CD14-positive monocyte (primary cell): ENCODE results near the gene TBL3. TPM values are rescaled to one million over a fixed set of nuclear protein-coding genes. Genes with fewer than 3 reads are reported as not detected.

Source experiments
- DNase-seq, 3 donors: peaks; one replicate each; pipeline ENCODE4 v3.0.0-alpha.2; 2011 to 2022
- H2AFZ ChIP-seq: 2 replicates; pipeline ENCODE4 v1.6.0; 2012; ENCODE audit warnings: mild to moderate bottlenecking, low read depth, low read length, inconsistent platforms; ENCODE audit not compliant: insufficient read depth, poor library complexity, severe bottlenecking
- H3K27ac ChIP-seq, 2 donors: 1 replicate in 1 of 2; 2 replicates in 1 of 2; pipeline ENCODE4 v1.5.1; 2012 to 2013; ENCODE audit warnings: low read length in 2 of 2, control low read depth in 1 of 2, inconsistent platforms in 1 of 2, low read depth in 1 of 2, mild to moderate bottlenecking in 1 of 2
- H3K27me3 ChIP-seq, 2 donors: one replicate each; pipeline versions ENCODE4 v1.6.0 to v1.6.1; 2011 to 2013; ENCODE audit warnings: low read length in 2 of 2; ENCODE audit not compliant: control insufficient read depth in 2 of 2, insufficient read depth in 2 of 2
- H3K36me3 ChIP-seq, 2 donors: replicated peaks in 1 of 2; 1 replicate in 1 of 2; 2 replicates in 1 of 2; pipeline versions ENCODE4 v1.5.1 to v1.6.1; 2012 to 2013; ENCODE audit warnings: low read length in 2 of 2, control low read depth in 1 of 2, inconsistent platforms in 1 of 2, mild to moderate bottlenecking in 1 of 2; ENCODE audit not compliant: insufficient read depth in 2 of 2, control insufficient read depth in 1 of 2
- H3K4me1 ChIP-seq, 2 donors: 1 replicate in 1 of 2; 2 replicates in 1 of 2; pipeline versions ENCODE4 v1.5.1 to v1.6.1; 2012 to 2013; ENCODE audit warnings: low read length in 2 of 2, control low read depth in 1 of 2, inconsistent platforms in 1 of 2, mild to moderate bottlenecking in 1 of 2, moderate library complexity in 1 of 2; ENCODE audit not compliant: insufficient read depth in 2 of 2, control insufficient read depth in 1 of 2
- H3K4me2 ChIP-seq: replicated peaks from 2 replicates; pipeline ENCODE3; 2012; ENCODE audit warnings: low read length, moderate library complexity, mild to moderate bottlenecking; ENCODE audit not compliant: poor library complexity, severe bottlenecking; ENCODE audit errors: extremely low read depth
- H3K4me3 ChIP-seq, 3 experiments: fragments of 200-600 bp in 1 of 3; sonication (generic) in 1 of 3; replicated peaks in 1 of 3; 1 replicate in 2 of 3; 2 replicates in 1 of 3; pipeline ENCODE4 v1.5.1; 2011 to 2013; ENCODE audit warnings: low read length in 3 of 3, mild to moderate bottlenecking in 3 of 3, control low read depth in 2 of 3, low read depth in 2 of 3, inconsistent platforms in 1 of 3, moderate library complexity in 1 of 3
- H3K79me2 ChIP-seq: 2 replicates; pipeline ENCODE4 v1.6.0; 2012; ENCODE audit warnings: mild to moderate bottlenecking, control low read depth, inconsistent platforms, low read length, moderate library complexity; ENCODE audit not compliant: insufficient read depth
- H3K9ac ChIP-seq: 2 replicates; pipeline ENCODE4 v1.6.0; 2017; ENCODE audit warnings: low read length, mild to moderate bottlenecking; ENCODE audit not compliant: insufficient read depth, poor library complexity, severe bottlenecking
- H3K9me3 ChIP-seq, 2 donors: replicated peaks in 1 of 2; 1 replicate in 1 of 2; 2 replicates in 1 of 2; pipeline versions ENCODE4 v1.5.1 to v1.6.1; 2012 to 2013; ENCODE audit warnings: low read length in 2 of 2, control low read depth in 1 of 2; ENCODE audit not compliant: control insufficient read depth in 1 of 2, insufficient read depth in 1 of 2
- H4K20me1 ChIP-seq: 2 replicates; pipeline ENCODE4 v1.6.0; 2012; ENCODE audit warnings: mild to moderate bottlenecking, low read length, control low read depth, moderate library complexity; ENCODE audit not compliant: insufficient read depth
- H3K27ac Mint-ChIP-seq, 7 donors: one replicate each; pipeline ENCODE4 v1.8.0; 2020; ENCODE audit warnings: mild to moderate bottlenecking in 7 of 7, mixed read lengths in 7 of 7, moderate library complexity in 6 of 7, inconsistent platforms in 2 of 7
- H3K27me3 Mint-ChIP-seq, 3 donors: one replicate each; pipeline ENCODE4 v1.8.0; 2021 to 2022; ENCODE audit warnings: low read depth in 3 of 3, mild to moderate bottlenecking in 3 of 3, mixed read lengths in 3 of 3, moderate library complexity in 3 of 3, inconsistent platforms in 1 of 3
- H3K36me3 Mint-ChIP-seq, 2 donors: one replicate each; pipeline ENCODE4 v1.8.0; 2020; ENCODE audit warnings: mixed read lengths in 2 of 2, inconsistent platforms in 1 of 2, mild to moderate bottlenecking in 1 of 2
- H3K4me1 Mint-ChIP-seq: one replicate; pipeline ENCODE4 v1.8.0; 2020; ENCODE audit warnings: mild to moderate bottlenecking, mixed read lengths
- H3K4me3 Mint-ChIP-seq, 2 donors: one replicate each; pipeline ENCODE4 v1.8.0; 2020; ENCODE audit warnings: mild to moderate bottlenecking in 2 of 2, mixed read lengths in 2 of 2, moderate library complexity in 1 of 2
- H3K9me3 Mint-ChIP-seq, 7 donors: one replicate each; pipeline ENCODE4 v1.8.0; 2020 to 2022; ENCODE audit warnings: mixed read lengths in 7 of 7, mild to moderate bottlenecking in 6 of 7, moderate library complexity in 6 of 7, inconsistent platforms in 2 of 7
- WGBS: methylation state at CpG from one replicate; pipeline ENCODE4 v1.1.5; 2013; ENCODE audit warnings: missing lambda C conversion rate; ENCODE audit not compliant: insufficient coverage; 5-methylcytosine and 5-hydroxymethylcytosine counted together
- intact Hi-C, 2 donors: fragments of 100-400 bp; cut with micrococcal nuclease; formaldehyde crosslinking; loops; one replicate each; pipeline versions ENCODE4 v1.15.0 to v1.15.1; 2023
- polyA plus RNA-seq, 3 donors: library from polyadenylated mRNA; depleted of rRNA in 1 of 3; unstranded in 2 of 3; stranded (reverse) in 1 of 3; fragments of 300-500 nt in 2 of 3; fragments of >200 nt in 1 of 3; fragmentation: Illumina TruSeq in 2 of 3; gene quantifications; 1 replicate in 2 of 3; 2 replicates in 1 of 3; pipeline ENCODE4 v1.2.3, GENCODE V29; 2012 to 2021
- TF ChIP-seq, protein P1 (sequence below): fragments of 200-600 bp; IDR thresholded peaks from one replicate; pipeline ENCODE4 v1.8.0; 2022; ENCODE audit warnings: antibody characterized with exemption, mild to moderate bottlenecking

The TBL3 gene
- polyA plus RNA-seq, 3 donors: 33.9 to 37.8 (median 36.0) TPM

DNA sequence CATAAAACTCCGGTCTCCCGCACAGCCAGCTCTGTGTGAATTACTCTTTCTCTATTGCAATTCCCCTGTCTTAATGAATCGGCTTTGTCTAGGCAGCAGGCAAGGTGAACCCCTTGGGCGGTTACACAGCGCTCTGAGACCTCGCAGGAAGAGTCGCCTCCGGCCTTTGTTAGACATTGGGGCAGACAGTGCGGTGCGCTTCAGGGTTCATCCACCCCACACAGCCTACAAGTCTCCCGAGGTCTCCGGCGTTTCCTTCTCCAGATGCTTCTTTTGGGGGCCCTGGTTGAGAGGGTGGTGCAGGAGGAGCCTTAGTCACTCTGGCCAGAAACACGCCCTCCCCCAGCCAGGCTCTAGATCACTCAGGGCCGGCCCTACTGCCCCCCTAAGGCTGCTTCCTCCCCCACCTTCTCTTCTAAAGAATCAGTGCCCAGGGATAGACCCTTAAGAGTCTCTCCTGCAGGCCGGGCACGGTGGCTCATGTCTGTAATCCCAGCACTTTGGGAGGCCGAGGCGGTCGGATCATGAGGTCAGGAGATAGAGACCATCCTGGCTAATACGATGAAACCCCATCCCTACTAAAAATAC is 27.1 kb upstream of the TBL3 start:
- H3K36me3 ChIP-seq: peaks cover 15 to 18% of the 10 kb centered on the region in 2 donors
- intact Hi-C loops: loop anchor here in 1 of 2 donors (10.0 kb wide), 1 partner anchor 210 kb away; the partner anchor contains the start of gene TRAF7
- no peak overlapping the region for H3K4me2 ChIP-seq
- Mint-ChIP-seq H3K4me1 (peaks cover 35% of the 10 kb centered on the region), H3K9me3 (no peaks in the 10 kb centered on the region), H3K4me3 (peak overlapping the region in 1 of 2 donors; percentile 34), H3K27me3 (peaks cover 1 to 3% (median 2%) of the 10 kb centered on the region in 3 donors), H3K27ac (no peak overlapping the region), H3K36me3 (peaks cover 13 to 20% of the 10 kb centered on the region in 2 donors)
- H2AFZ ChIP-seq: no peak overlapping the region
- 88% methylated on average over 12 of the region's 21 CpGs for WGBS
- peaks cover 25% of the 10 kb centered on the region for H4K20me1 ChIP-seq
- H3K79me2 ChIP-seq: peaks cover 34% of the 10 kb centered on the region
- no peaks in the 10 kb centered on the region for H3K27me3 ChIP-seq
- H3K4me3 ChIP-seq: no peak overlapping the region
- no peak overlapping the region for H3K27ac ChIP-seq
- DNase-seq: no peak
- peaks cover 36 to 44% of the 10 kb centered on the region in 2 donors for H3K4me1 ChIP-seq
- no peaks in the 10 kb centered on the region for H3K9me3 ChIP-seq
- no peak overlapping the region for H3K9ac ChIP-seq
- TF ChIP-seq, protein P1, sequence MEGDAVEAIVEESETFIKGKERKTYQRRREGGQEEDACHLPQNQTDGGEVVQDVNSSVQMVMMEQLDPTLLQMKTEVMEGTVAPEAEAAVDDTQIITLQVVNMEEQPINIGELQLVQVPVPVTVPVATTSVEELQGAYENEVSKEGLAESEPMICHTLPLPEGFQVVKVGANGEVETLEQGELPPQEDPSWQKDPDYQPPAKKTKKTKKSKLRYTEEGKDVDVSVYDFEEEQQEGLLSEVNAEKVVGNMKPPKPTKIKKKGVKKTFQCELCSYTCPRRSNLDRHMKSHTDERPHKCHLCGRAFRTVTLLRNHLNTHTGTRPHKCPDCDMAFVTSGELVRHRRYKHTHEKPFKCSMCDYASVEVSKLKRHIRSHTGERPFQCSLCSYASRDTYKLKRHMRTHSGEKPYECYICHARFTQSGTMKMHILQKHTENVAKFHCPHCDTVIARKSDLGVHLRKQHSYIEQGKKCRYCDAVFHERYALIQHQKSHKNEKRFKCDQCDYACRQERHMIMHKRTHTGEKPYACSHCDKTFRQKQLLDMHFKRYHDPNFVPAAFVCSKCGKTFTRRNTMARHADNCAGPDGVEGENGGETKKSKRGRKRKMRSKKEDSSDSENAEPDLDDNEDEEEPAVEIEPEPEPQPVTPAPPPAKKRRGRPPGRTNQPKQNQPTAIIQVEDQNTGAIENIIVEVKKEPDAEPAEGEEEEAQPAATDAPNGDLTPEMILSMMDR: no peak

DNA sequence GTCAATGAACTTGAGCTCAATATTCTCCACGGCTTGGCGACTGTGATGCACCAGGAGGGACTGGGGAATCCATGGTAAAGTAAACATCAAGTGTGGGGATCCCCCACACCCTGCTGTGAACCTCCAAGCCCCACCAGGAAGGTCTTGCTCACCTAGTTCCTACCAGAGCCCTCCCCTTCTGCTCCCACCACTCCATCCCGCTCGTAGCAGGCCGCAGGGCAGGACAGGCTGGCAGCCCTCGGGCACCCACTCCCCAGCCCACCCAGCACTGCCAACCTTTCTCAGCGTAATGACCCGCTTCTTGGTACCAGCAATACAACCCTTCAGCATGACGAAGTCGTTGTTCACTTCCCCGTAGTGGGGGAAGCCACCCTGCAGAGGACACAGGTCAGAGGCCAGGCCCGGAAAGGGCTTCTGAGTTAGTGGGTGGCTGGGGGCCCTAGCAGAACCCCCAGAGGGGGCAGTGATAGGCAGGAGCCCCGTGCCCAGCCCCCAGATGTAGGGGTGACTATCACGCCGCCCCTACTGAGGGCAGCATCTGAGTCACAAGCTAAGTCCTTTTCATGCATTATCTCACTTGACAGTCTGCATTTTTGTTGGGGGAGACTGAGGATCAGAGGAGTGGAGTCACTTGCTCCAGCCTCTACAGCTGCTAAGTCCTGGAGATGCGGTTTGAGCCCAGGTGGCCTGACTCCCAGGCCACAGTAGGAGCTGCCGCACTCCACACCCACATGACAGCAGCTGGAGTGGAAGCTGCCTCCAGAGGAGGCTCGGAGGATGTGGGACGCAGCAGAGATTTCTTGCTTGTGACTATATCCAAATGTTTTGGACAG is 26.1 kb upstream of the TBL3 start:
- peaks cover 5 to 7% of the 10 kb centered on the region in 2 donors for H3K36me3 ChIP-seq
- Mint-ChIP-seq H3K4me3 (no peak overlapping the region), H3K27me3 (peaks cover 1 to 2% (median 2%) of the 10 kb centered on the region in 3 donors), H3K9me3 (no peaks in the 10 kb centered on the region), H3K36me3 (peaks cover 6 to 9% of the 10 kb centered on the region in 2 donors), H3K27ac (no peak overlapping the region), H3K4me1 (peaks cover 26% of the 10 kb centered on the region)
- intact Hi-C loops: loop anchor here in 1 of 2 donors (10.0 kb wide), 1 partner anchor 209 kb away; the partner anchor contains the start of gene TRAF7
- DNase-seq: no peak
- H3K9ac ChIP-seq: no peak overlapping the region
- no peaks in the 10 kb centered on the region for H3K27me3 ChIP-seq
- H2AFZ ChIP-seq: no peak overlapping the region
- peaks cover 26 to 33% of the 10 kb centered on the region in 2 donors for H3K4me1 ChIP-seq
- TF ChIP-seq, protein P1: no peak
- H3K79me2 ChIP-seq: peaks cover 23% of the 10 kb centered on the region
- WGBS: 82% methylated on average over 9 of the region's 19 CpGs
- H3K27ac ChIP-seq: no peak overlapping the region
- H3K4me3 ChIP-seq: no peak overlapping the region
- no peak overlapping the region for H3K4me2 ChIP-seq
- peaks cover 20% of the 10 kb centered on the region for H4K20me1 ChIP-seq
- no peaks in the 10 kb centered on the region for H3K9me3 ChIP-seq
